ENCODE results near the gene TSHR.
"Not testable (repeated sequence)": the region's sequence is repeated elsewhere in the genome, so short reads cannot be mapped to it uniquely, and the experiment has no call there.

TSHR gene

GRCh38 chr14:81093651-81094050 is 138.2 kb downstream of the TSHR start:
- no peak overlapping the region for H3K27ac ChIP-seq (ENCODE audit: low read depth, low read length)

GRCh38 chr14:81095539-81095938 is 140.1 kb downstream of the TSHR start:
- no peak overlapping the region for H3K4me3 ChIP-seq (ENCODE audit: low read depth in 1 of 2, low read length in 2 of 2)

More at GRCh38 chr14:81093651-81094050, 138.2 kb downstream of the TSHR start:
- Histone ChIP-seq H3K27me3 (ENCODE audit: control insufficient read depth in 1 of 2, insufficient read depth in 2 of 2, low read length in 2 of 2) (no peaks in the 10 kb centered on the region), H3K9ac (ENCODE audit: low read depth in 1 of 2, low read length in 2 of 2) (no peak overlapping the region), H3K4me3 (ENCODE audit: low read depth in 1 of 2, low read length in 2 of 2) (no peak overlapping the region), H3K9me3 (ENCODE audit: control insufficient read depth in 1 of 2, low read length in 2 of 2) (no peaks in the 10 kb centered on the region), H3K4me1 (ENCODE audit: control insufficient read depth in 1 of 2, insufficient read depth in 2 of 2, low read length in 2 of 2) (no peaks in the 10 kb centered on the region), H3K36me3 (ENCODE audit: control insufficient read depth in 1 of 2, insufficient read depth in 2 of 2, low read length in 2 of 2) (no peaks in the 10 kb centered on the region)

GRCh38 chr14:81096656-81097055 is 141.2 kb downstream of the TSHR start:
- H3K27ac ChIP-seq (ENCODE audit: low read depth, low read length) = no peak overlapping the region
- no peaks in the 10 kb centered on the region for H3K27me3 ChIP-seq (ENCODE audit: control insufficient read depth in 1 of 2, insufficient read depth in 2 of 2, low read length in 2 of 2)
- no peak overlapping the region for H3K9ac ChIP-seq (ENCODE audit: low read depth in 1 of 2, low read length in 2 of 2)
- no peaks in the 10 kb centered on the region for H3K9me3 ChIP-seq (ENCODE audit: control insufficient read depth in 1 of 2, low read length in 2 of 2)
- H3K4me3 ChIP-seq (ENCODE audit: low read depth in 1 of 2, low read length in 2 of 2) = no peak overlapping the region
- no peaks in the 10 kb centered on the region for H3K4me1 ChIP-seq (ENCODE audit: control insufficient read depth in 1 of 2, insufficient read depth in 2 of 2, low read length in 2 of 2)
- no peaks in the 10 kb centered on the region for H3K36me3 ChIP-seq (ENCODE audit: control insufficient read depth in 1 of 2, insufficient read depth in 2 of 2, low read length in 2 of 2)

More at GRCh38 chr14:81095539-81095938, 140.1 kb downstream of the TSHR start:
- Histone ChIP-seq H3K27me3 (ENCODE audit: control insufficient read depth in 1 of 2, insufficient read depth in 2 of 2, low read length in 2 of 2) (no peaks in the 10 kb centered on the region), H3K27ac (ENCODE audit: low read depth, low read length) (no peak overlapping the region), H3K9me3 (ENCODE audit: control insufficient read depth in 1 of 2, low read length in 2 of 2) (no peaks in the 10 kb centered on the region), H3K9ac (ENCODE audit: low read depth in 1 of 2, low read length in 2 of 2) (no peak overlapping the region), H3K36me3 (ENCODE audit: control insufficient read depth in 1 of 2, insufficient read depth in 2 of 2, low read length in 2 of 2) (no peaks in the 10 kb centered on the region), H3K4me1 (ENCODE audit: control insufficient read depth in 1 of 2, insufficient read depth in 2 of 2, low read length in 2 of 2) (no peaks in the 10 kb centered on the region)

- Histone ChIP-seq H3K9me3 (ENCODE audit: control insufficient read depth in 1 of 2, low read length in 2 of 2) (no peaks in the 10 kb centered on the region), H3K4me1 (ENCODE audit: control insufficient read depth in 1 of 2, insufficient read depth in 2 of 2, low read length in 2 of 2) (no peaks in the 10 kb centered on the region), H3K36me3 (ENCODE audit: control insufficient read depth in 1 of 2, insufficient read depth in 2 of 2, low read length in 2 of 2) (no peaks in the 10 kb centered on the region), H3K4me3 (ENCODE audit: low read depth in 1 of 2, low read length in 2 of 2) (no peak overlapping the region), H3K9ac (ENCODE audit: low read depth in 1 of 2, low read length in 2 of 2) (no peak overlapping the region), H3K27ac (ENCODE audit: low read depth, low read length) (no peak overlapping the region), H3K27me3 (ENCODE audit: control insufficient read depth in 1 of 2, insufficient read depth in 2 of 2, low read length in 2 of 2) (no peaks in the 10 kb centered on the region)
Measured at GRCh38 chr14:81102217-81102616, 146.8 kb downstream of the TSHR start.

- Histone ChIP-seq H3K36me3 (ENCODE audit: control insufficient read depth in 1 of 2, insufficient read depth in 2 of 2, low read length in 2 of 2) (no peaks in the 10 kb centered on the region), H3K9ac (ENCODE audit: low read depth in 1 of 2, low read length in 2 of 2) (no peak overlapping the region), H3K27ac (ENCODE audit: low read depth, low read length) (no peak overlapping the region), H3K4me3 (ENCODE audit: low read depth in 1 of 2, low read length in 2 of 2) (no peak overlapping the region), H3K9me3 (ENCODE audit: control insufficient read depth in 1 of 2, low read length in 2 of 2) (no peaks in the 10 kb centered on the region), H3K4me1 (ENCODE audit: control insufficient read depth in 1 of 2, insufficient read depth in 2 of 2, low read length in 2 of 2) (no peaks in the 10 kb centered on the region), H3K27me3 (ENCODE audit: control insufficient read depth in 1 of 2, insufficient read depth in 2 of 2, low read length in 2 of 2) (no peaks in the 10 kb centered on the region)
Measured at GRCh38 chr14:81103443-81103842, 148.0 kb downstream of the TSHR start.

GRCh38 chr14:81105378-81105777 is 150.0 kb downstream of the TSHR start:
- Histone ChIP-seq H3K27ac (ENCODE audit: low read depth, low read length) (no peak overlapping the region), H3K9ac (ENCODE audit: low read depth in 1 of 2, low read length in 2 of 2) (no peak overlapping the region), H3K4me3 (ENCODE audit: low read depth in 1 of 2, low read length in 2 of 2) (no peak overlapping the region)

GRCh38 chr14:81105961-81106360 is 150.5 kb downstream of the TSHR start:
- Histone ChIP-seq H3K36me3 (ENCODE audit: control insufficient read depth in 1 of 2, insufficient read depth in 2 of 2, low read length in 2 of 2) (no peaks in the 10 kb centered on the region), H3K4me3 (ENCODE audit: low read depth in 1 of 2, low read length in 2 of 2) (no peak overlapping the region), H3K27me3 (ENCODE audit: control insufficient read depth in 1 of 2, insufficient read depth in 2 of 2, low read length in 2 of 2) (no peaks in the 10 kb centered on the region), H3K9me3 (ENCODE audit: control insufficient read depth in 1 of 2, low read length in 2 of 2) (no peaks in the 10 kb centered on the region), H3K9ac (ENCODE audit: low read depth in 1 of 2, low read length in 2 of 2) (no peak overlapping the region), H3K27ac (ENCODE audit: low read depth, low read length) (no peak overlapping the region), H3K4me1 (ENCODE audit: control insufficient read depth in 1 of 2, insufficient read depth in 2 of 2, low read length in 2 of 2) (no peaks in the 10 kb centered on the region)

More at GRCh38 chr14:81105378-81105777, 150.0 kb downstream of the TSHR start:
- Histone ChIP-seq H3K4me1 (ENCODE audit: control insufficient read depth in 1 of 2, insufficient read depth in 2 of 2, low read length in 2 of 2) (no peaks in the 10 kb centered on the region), H3K27me3 (ENCODE audit: control insufficient read depth in 1 of 2, insufficient read depth in 2 of 2, low read length in 2 of 2) (no peaks in the 10 kb centered on the region), H3K9me3 (ENCODE audit: control insufficient read depth in 1 of 2, low read length in 2 of 2) (no peaks in the 10 kb centered on the region), H3K36me3 (ENCODE audit: control insufficient read depth in 1 of 2, insufficient read depth in 2 of 2, low read length in 2 of 2) (no peaks in the 10 kb centered on the region)

GRCh38 chr14:81110186-81110585 is 154.8 kb downstream of the TSHR start:
- no peaks in the 10 kb centered on the region for H3K36me3 ChIP-seq (ENCODE audit: control insufficient read depth in 1 of 2, insufficient read depth in 2 of 2, low read length in 2 of 2)
- H3K9ac ChIP-seq (ENCODE audit: low read depth in 1 of 2, low read length in 2 of 2) = no peak overlapping the region
- H3K4me3 ChIP-seq (ENCODE audit: low read depth in 1 of 2, low read length in 2 of 2) = no peak overlapping the region
- H3K9me3 ChIP-seq (ENCODE audit: control insufficient read depth in 1 of 2, low read length in 2 of 2) = no peaks in the 10 kb centered on the region
- no peak overlapping the region for H3K27ac ChIP-seq (ENCODE audit: low read depth, low read length)
- H3K27me3 ChIP-seq (ENCODE audit: control insufficient read depth in 1 of 2, insufficient read depth in 2 of 2, low read length in 2 of 2) = no peaks in the 10 kb centered on the region
- H3K4me1 ChIP-seq (ENCODE audit: control insufficient read depth in 1 of 2, insufficient read depth in 2 of 2, low read length in 2 of 2) = no peaks in the 10 kb centered on the region

GRCh38 chr14:81113176-81113575 is 157.8 kb downstream of the TSHR start:
- Histone ChIP-seq H3K27ac (ENCODE audit: low read depth, low read length) (no peak overlapping the region), H3K27me3 (ENCODE audit: control insufficient read depth in 1 of 2, insufficient read depth in 2 of 2, low read length in 2 of 2) (no peaks in the 10 kb centered on the region), H3K4me3 (ENCODE audit: low read depth in 1 of 2, low read length in 2 of 2) (no peak overlapping the region), H3K9ac (ENCODE audit: low read depth in 1 of 2, low read length in 2 of 2) (no peak overlapping the region), H3K4me1 (ENCODE audit: control insufficient read depth in 1 of 2, insufficient read depth in 2 of 2, low read length in 2 of 2) (no peaks in the 10 kb centered on the region), H3K9me3 (ENCODE audit: control insufficient read depth in 1 of 2, low read length in 2 of 2) (no peaks in the 10 kb centered on the region), H3K36me3 (ENCODE audit: control insufficient read depth in 1 of 2, insufficient read depth in 2 of 2, low read length in 2 of 2) (no peaks in the 10 kb centered on the region)

GRCh38 chr14:81113945-81114820 is 158.8 kb downstream of the TSHR start:
- not testable (repeated sequence) for H3K4me3 ChIP-seq (ENCODE audit: low read depth in 1 of 2, low read length in 2 of 2); H3K36me3 ChIP-seq (ENCODE audit: control insufficient read depth in 1 of 2, insufficient read depth in 2 of 2, low read length in 2 of 2); H3K27ac ChIP-seq (ENCODE audit: low read depth, low read length); H3K27me3 ChIP-seq (ENCODE audit: control insufficient read depth in 1 of 2, insufficient read depth in 2 of 2, low read length in 2 of 2); H3K4me1 ChIP-seq (ENCODE audit: control insufficient read depth in 1 of 2, insufficient read depth in 2 of 2, low read length in 2 of 2); H3K9me3 ChIP-seq (ENCODE audit: control insufficient read depth in 1 of 2, low read length in 2 of 2); H3K9ac ChIP-seq (ENCODE audit: low read depth in 1 of 2, low read length in 2 of 2)
